DOHH2 (cell line): ENCODE data around the gene KRR1.

ENCODE experiments used
- H3F3A ChIP-seq: fragments of 200-600 bp; sonication (generic), shearing (Covaris generic); 2 replicates; pipeline ENCODE4 v1.6.0; 2016; ENCODE audit warnings: antibody characterized with exemption, mild to moderate bottlenecking; ENCODE audit not compliant: control insufficient read depth, insufficient read depth
- H3K27ac ChIP-seq: fragments of 200-600 bp; sonication (generic); 2 replicates; pipeline ENCODE4 v1.5.1; 2014; ENCODE audit warnings: low read depth, mild to moderate bottlenecking, low read length, moderate library complexity
- H3K27me3 ChIP-seq: fragments of 200-600 bp; sonication (generic); 2 replicates; pipeline ENCODE4 v1.6.1; 2014; ENCODE audit warnings: mild to moderate bottlenecking, low read length, mixed read lengths; ENCODE audit not compliant: control insufficient read depth
- H3K36me3 ChIP-seq: fragments of 200-600 bp; sonication (generic); 2 replicates; pipeline ENCODE4 v1.6.1; 2014; ENCODE audit warnings: mild to moderate bottlenecking, low read length, moderate library complexity, mixed read lengths; ENCODE audit not compliant: control insufficient read depth
- H3K4me1 ChIP-seq: fragments of 200-600 bp; sonication (generic); 2 replicates; pipeline ENCODE4 v1.6.1; 2014; ENCODE audit warnings: mild to moderate bottlenecking, low read length, mixed read lengths; ENCODE audit not compliant: control insufficient read depth
- H3K4me2 ChIP-seq: fragments of 200-600 bp; sonication (generic); 2 replicates; pipeline ENCODE4 v1.6.0; 2014; ENCODE audit warnings: mild to moderate bottlenecking, low read length, moderate library complexity
- H3K4me3 ChIP-seq: fragments of 200-600 bp; sonication (generic); 2 replicates; pipeline ENCODE4 v1.5.1; 2014; ENCODE audit warnings: mild to moderate bottlenecking, low read length, mixed read lengths
- H3K79me2 ChIP-seq: fragments of 200-600 bp; sonication (generic); 2 replicates; pipeline ENCODE4 v1.6.1; 2014; ENCODE audit warnings: mild to moderate bottlenecking, low read length, mixed read lengths; ENCODE audit not compliant: control insufficient read depth
- H3K9me2 ChIP-seq: fragments of 200-600 bp; sonication (generic); replicated peaks from 2 replicates; pipeline ENCODE4 v1.6.1; 2014; ENCODE audit warnings: mild to moderate bottlenecking, low read length, mixed read lengths; ENCODE audit not compliant: control insufficient read depth
- H3K9me3 ChIP-seq: fragments of 200-600 bp; sonication (generic); 2 replicates; pipeline ENCODE4 v1.6.1; 2014; ENCODE audit warnings: antibody characterized with exemption, low read length, mixed read lengths; ENCODE audit not compliant: control insufficient read depth, insufficient read depth
- H4K20me1 ChIP-seq: fragments of 200-600 bp; sonication (generic); 2 replicates; pipeline ENCODE4 v1.6.0; 2014; ENCODE audit warnings: low read depth, mild to moderate bottlenecking, antibody characterized with exemption, low read length, moderate library complexity; ENCODE audit not compliant: control insufficient read depth, insufficient read depth
- CTCF ChIP-seq: fragments of 200-600 bp; sonication (generic); IDR thresholded peaks from one replicate; pipeline ENCODE4 v1.5.1; 2014; ENCODE audit warnings: antibody characterized with exemption, mild to moderate bottlenecking, low read depth, low read length; ENCODE audit not compliant: poor library complexity, severe bottlenecking
- EZH2phosphoT487 ChIP-seq: fragments of 200-600 bp; sonication (generic); IDR thresholded peaks from 2 replicates; pipeline ENCODE4 v1.6.1; 2017; ENCODE audit warnings: borderline replicate concordance, mild to moderate bottlenecking, antibody characterized with exemption, low read length, moderate library complexity, mixed read lengths

KRR1 gene

DNA sequence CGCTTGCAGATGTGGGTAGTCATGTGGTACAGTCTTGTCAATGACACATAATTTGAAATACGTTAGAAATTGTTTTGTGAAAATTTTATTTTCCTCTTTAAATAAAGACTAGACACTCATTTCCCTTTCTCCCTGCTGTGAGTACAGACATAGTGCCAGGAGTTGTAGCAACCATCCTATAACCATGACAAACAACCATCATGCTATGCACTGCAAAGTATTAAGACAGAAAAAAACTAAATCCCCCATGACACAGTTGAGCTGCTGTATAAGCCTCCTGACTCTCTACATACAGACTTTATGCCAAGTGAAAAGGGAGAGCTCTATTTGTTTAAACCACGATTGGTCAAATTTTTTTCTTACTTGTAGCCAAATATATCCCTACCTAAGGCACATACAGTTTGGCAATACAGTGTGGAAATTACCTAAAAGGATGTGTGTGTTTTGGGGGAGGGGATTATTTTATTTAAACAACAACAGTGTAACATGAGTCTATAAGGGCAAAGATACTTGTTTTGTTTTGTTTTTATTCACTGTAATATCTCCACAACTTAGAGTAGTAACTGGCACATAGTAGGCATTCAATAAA, 45.0 kb upstream of the KRR1 start:
- no peaks in the 10 kb centered on the region for H3K36me3 ChIP-seq
- H3K27ac ChIP-seq = no peak overlapping the region
- H3F3A ChIP-seq = no peaks in the 10 kb centered on the region
- no peak overlapping the region for H3K4me2 ChIP-seq
- peaks cover 11% of the 10 kb centered on the region for H3K27me3 ChIP-seq
- H4K20me1 ChIP-seq = no peaks in the 10 kb centered on the region
- TF ChIP-seq CTCF (no peak), EZH2phosphoT487 (no peak)
- H3K4me3 ChIP-seq = no peak overlapping the region
- H3K9me3 ChIP-seq = no peaks in the 10 kb centered on the region
- H3K4me1 ChIP-seq = no peaks in the 10 kb centered on the region
- H3K79me2 ChIP-seq = no peaks in the 10 kb centered on the region
- no peaks in the 10 kb centered on the region for H3K9me2 ChIP-seq

- Histone ChIP-seq H3K36me3 (no peaks in the 10 kb centered on the region), H3K4me3 (no peak overlapping the region), H3K4me2 (no peak overlapping the region), H3K9me2 (no peaks in the 10 kb centered on the region), H3K4me1 (no peaks in the 10 kb centered on the region), H4K20me1 (no peaks in the 10 kb centered on the region), H3K79me2 (no peaks in the 10 kb centered on the region), H3K27me3 (peaks cover 11% of the 10 kb centered on the region), H3K9me3 (no peaks in the 10 kb centered on the region), H3K27ac (no peak overlapping the region), H3F3A (no peaks in the 10 kb centered on the region)
- TF ChIP-seq EZH2phosphoT487 (no peak), CTCF (no peak)
Measured at GRCh38 chr12:75554556-75554880, 43.1 kb upstream of the KRR1 start.

DNA sequence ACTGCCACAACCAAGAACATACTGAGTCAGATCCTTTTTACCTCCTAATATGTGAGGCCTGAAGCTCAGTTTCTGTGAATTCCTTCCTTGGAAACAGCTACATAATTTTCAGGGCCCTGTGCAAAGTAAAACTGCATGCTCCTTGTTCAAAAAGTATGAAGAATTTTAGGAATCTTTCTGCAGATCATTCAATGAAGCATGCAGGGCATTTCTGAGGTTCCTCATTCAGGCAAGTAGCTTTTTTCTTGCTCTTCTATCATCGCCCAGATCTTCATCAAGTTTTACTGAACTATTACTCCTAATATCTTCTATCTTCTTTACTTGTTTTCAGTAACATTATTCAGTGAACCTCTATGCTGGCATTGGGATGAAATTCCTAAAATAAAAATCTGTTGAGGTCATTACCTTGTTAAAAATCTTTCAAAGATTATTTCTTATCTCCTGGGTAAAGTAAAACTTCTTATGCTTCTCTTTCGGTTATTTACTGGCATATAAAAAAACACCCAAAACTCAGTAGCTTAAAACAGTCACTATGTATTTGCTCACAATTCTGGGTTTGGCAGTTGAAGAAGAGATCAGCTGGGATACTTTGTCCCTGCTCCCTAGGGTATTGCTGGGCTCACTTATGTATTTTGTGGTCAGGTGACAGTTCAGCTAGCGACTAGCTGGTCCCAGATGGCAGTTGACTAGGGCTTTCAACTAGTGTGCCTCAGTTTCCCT, 42.6 kb upstream of the KRR1 start:
- Histone ChIP-seq H4K20me1 (no peaks in the 10 kb centered on the region), H3K4me1 (no peaks in the 10 kb centered on the region), H3K36me3 (no peaks in the 10 kb centered on the region), H3K27ac (no peak overlapping the region), H3K9me3 (no peaks in the 10 kb centered on the region), H3K9me2 (no peaks in the 10 kb centered on the region), H3K79me2 (no peaks in the 10 kb centered on the region), H3K4me3 (no peak overlapping the region), H3F3A (no peaks in the 10 kb centered on the region), H3K27me3 (peaks cover 11% of the 10 kb centered on the region), H3K4me2 (no peak overlapping the region)
- TF ChIP-seq CTCF (no peak), EZH2phosphoT487 (no peak)
